Karpas-422 (cell line): ENCODE measurements around the gene ARR3. TPM values are rescaled to one million over a fixed set of nuclear protein-coding genes. Genes with fewer than 3 reads are reported as not detected.

ENCODE experiments used
- DNase-seq: peaks from one replicate; pipeline ENCODE4 v3.0.0-alpha.2; 2015
- H2AFZ ChIP-seq: fragments of 200-600 bp; sonication (generic); 2 replicates; pipeline ENCODE4 v1.6.1; 2014; ENCODE audit warnings: antibody characterized with exemption, low read length, mixed read lengths
- H3K27ac ChIP-seq: fragments of 200-600 bp; sonication (generic); 2 replicates; pipeline ENCODE4 v1.5.1; 2014; ENCODE audit warnings: mild to moderate bottlenecking, low read length, moderate library complexity
- H3K27me3 ChIP-seq: fragments of 200-600 bp; sonication (generic); 2 replicates; pipeline ENCODE4 v1.6.1; 2014; ENCODE audit warnings: low read length, mixed read lengths
- H3K36me3 ChIP-seq: fragments of 200-600 bp; sonication (generic); 2 replicates; pipeline ENCODE4 v1.6.1; 2014; ENCODE audit warnings: low read length, mixed read lengths; ENCODE audit not compliant: insufficient read depth
- H3K4me1 ChIP-seq: fragments of 200-600 bp; sonication (generic); 2 replicates; pipeline ENCODE4 v1.6.1; 2014; ENCODE audit warnings: mild to moderate bottlenecking, low read length, mixed read lengths
- H3K4me2 ChIP-seq: fragments of 200-600 bp; sonication (generic); 2 replicates; pipeline ENCODE4 v1.6.1; 2014; ENCODE audit warnings: low read length, low read depth, mild to moderate bottlenecking; ENCODE audit not compliant: poor library complexity, severe bottlenecking
- H3K4me3 ChIP-seq: fragments of 200-600 bp; sonication (generic); 2 replicates; pipeline ENCODE4 v1.5.1; 2014; ENCODE audit warnings: mild to moderate bottlenecking, antibody characterized with exemption, low read length, mixed read lengths
- H3K79me2 ChIP-seq: fragments of 200-600 bp; sonication (generic); 2 replicates; pipeline ENCODE4 v1.6.1; 2014; ENCODE audit warnings: mild to moderate bottlenecking, low read length, mixed read lengths
- H3K9ac ChIP-seq: fragments of 200-600 bp; sonication (generic); 2 replicates; pipeline ENCODE4 v1.6.0; 2014; ENCODE audit warnings: low read length
- H3K9me2 ChIP-seq: fragments of 200-600 bp; sonication (generic), shearing (Covaris generic); replicated peaks from 2 replicates; pipeline ENCODE4 v1.6.0; 2014; ENCODE audit warnings: mild to moderate bottlenecking, low read length, moderate library complexity; ENCODE audit not compliant: insufficient read depth
- H3K9me3 ChIP-seq: fragments of 300-700, 200-600 bp; sonication (generic); 2 replicates; pipeline ENCODE4 v1.6.1; 2014; ENCODE audit warnings: low read length, mixed read lengths
- H4K20me1 ChIP-seq: fragments of 200-600 bp; sonication (generic); 2 replicates; pipeline ENCODE4 v1.6.1; 2014; ENCODE audit warnings: mild to moderate bottlenecking, antibody characterized with exemption, low read length, low read depth; ENCODE audit not compliant: insufficient read depth
- total RNA-seq: library from RNA; depleted of rRNA; stranded (reverse); fragments of >200 nt; shearing (Covaris generic); gene quantifications from 2 replicates; pipeline ENCODE4 v1.2.3, GENCODE V29; 2014; ENCODE audit warnings: low replicate concordance; rRNA removed

The ARR3 gene
- total RNA-seq = not detected in 2 replicates

DNA sequence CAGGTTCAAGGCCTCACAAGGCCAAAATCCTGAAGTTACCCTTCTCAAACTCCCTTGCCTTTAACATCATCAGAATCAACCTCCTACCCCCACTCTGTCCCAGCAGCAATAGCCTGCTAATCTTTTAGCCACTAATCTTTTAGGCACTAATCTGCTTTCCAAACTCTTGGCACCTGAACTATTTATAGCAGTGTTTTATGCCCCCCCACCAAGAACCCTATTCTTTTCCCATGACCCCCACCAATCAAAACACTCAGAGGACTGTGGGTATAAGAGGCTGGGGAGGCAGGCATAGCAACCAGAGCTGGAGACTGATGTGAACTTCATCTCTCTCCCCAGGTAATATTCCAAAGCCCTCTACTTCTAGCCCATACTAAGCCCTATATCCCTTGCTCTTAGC, at the start of gene ARR3:
Gene ARR3 (plus strand): TSS at position 301 of the 400 bp plus-strand sequence. CDS start 1,052 bp downstream, outside the sequence.
- Histone ChIP-seq H2AFZ (no peak within 1 kb of the TSS), H3K27ac (no peak within 1 kb of the TSS), H3K4me1 (no peaks in the 10 kb centered on the region), H3K79me2 (no peaks in the 10 kb centered on the region), H3K4me2 (no peak within 1 kb of the TSS), H3K9me3 (no peaks in the 10 kb centered on the region), H3K4me3 (no peak within 1 kb of the TSS), H3K9me2 (no peaks in the 10 kb centered on the region), H4K20me1 (no peaks in the 10 kb centered on the region), H3K9ac (no peak within 1 kb of the TSS), H3K27me3 (no peaks in the 10 kb centered on the region), H3K36me3 (no peaks in the 10 kb centered on the region)
- no peak for DNase-seq

DNA sequence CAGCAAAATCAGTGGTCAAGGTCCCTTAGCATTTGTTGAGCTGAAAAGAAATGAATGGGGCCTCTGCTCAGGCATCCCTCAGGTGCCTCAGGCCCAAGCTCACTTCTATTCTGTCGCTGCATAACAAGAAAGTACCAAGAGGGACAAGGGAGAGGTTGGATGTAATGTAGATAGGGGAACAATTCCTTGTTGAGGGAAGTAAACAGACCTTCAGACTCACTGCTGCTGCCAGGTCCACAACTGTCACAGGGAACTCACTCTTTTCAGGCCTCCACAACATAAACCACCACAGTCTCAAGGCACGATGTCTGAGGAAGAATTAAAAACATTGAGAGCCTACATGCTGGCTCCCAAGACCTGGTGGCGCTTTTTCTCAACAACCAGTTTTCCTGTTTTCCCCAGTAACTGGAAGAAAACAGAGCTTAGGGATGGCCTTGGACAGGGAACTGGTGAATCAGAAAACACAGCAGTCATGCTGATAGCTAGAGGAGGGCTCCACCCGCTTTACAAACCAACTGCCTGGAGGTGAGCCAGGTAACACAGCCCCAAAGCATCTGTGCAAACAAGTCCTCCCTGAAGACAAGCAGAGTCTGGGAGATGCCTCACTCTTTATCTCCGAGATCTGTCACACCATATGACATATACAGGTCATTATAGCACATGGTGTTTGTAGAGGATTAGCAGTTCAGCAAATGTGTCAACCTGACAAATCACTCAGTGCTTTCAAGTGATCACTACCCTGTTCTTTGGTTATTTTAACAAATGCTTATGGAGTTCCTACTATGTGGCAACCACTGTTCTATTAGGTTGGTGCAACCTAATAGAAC, 48.0 kb upstream of the ARR3 start:
- no peaks in the 10 kb centered on the region for H3K79me2 ChIP-seq
- no peaks in the 10 kb centered on the region for H3K27me3 ChIP-seq
- H4K20me1 ChIP-seq = no peaks in the 10 kb centered on the region
- no peaks in the 10 kb centered on the region for H3K9me3 ChIP-seq
- no peak overlapping the region for H3K27ac ChIP-seq
- DNase-seq = no peak
- no peaks in the 10 kb centered on the region for H3K4me1 ChIP-seq
- H3K4me3 ChIP-seq = no peak overlapping the region
- no peaks in the 10 kb centered on the region for H3K36me3 ChIP-seq
- H2AFZ ChIP-seq = no peak overlapping the region
- H3K9me2 ChIP-seq = no peaks in the 10 kb centered on the region
- no peak overlapping the region for H3K4me2 ChIP-seq
- H3K9ac ChIP-seq = no peak overlapping the region

DNA sequence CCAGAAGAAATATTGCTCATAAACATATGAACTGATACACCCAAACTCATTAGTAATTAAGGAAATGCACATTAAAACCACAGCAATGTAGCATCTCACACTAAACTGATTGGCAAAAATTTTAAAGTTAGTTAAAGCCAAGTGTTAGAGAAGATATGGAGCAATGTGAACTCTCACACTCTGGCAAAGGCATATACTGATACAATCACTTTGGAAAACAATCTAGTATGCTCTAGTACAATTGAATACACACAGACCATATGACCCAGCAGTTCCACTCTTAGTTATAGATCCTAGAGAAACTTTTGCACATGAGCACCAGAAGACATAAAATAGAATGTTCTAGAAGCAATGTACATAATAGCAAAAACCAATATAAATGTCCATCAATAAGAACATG, 42.1 kb upstream of the ARR3 start:
- no peaks in the 10 kb centered on the region for H3K9me3 ChIP-seq
- no peak overlapping the region for H2AFZ ChIP-seq
- H3K79me2 ChIP-seq = no peaks in the 10 kb centered on the region
- H3K9me2 ChIP-seq = no peaks in the 10 kb centered on the region
- no peak overlapping the region for H3K4me2 ChIP-seq
- H3K36me3 ChIP-seq = no peaks in the 10 kb centered on the region
- no peak overlapping the region for H3K9ac ChIP-seq
- no peak for DNase-seq
- no peaks in the 10 kb centered on the region for H3K27me3 ChIP-seq
- no peaks in the 10 kb centered on the region for H4K20me1 ChIP-seq
- H3K4me3 ChIP-seq = no peak overlapping the region
- no peak overlapping the region for H3K27ac ChIP-seq
- H3K4me1 ChIP-seq = no peaks in the 10 kb centered on the region

DNA sequence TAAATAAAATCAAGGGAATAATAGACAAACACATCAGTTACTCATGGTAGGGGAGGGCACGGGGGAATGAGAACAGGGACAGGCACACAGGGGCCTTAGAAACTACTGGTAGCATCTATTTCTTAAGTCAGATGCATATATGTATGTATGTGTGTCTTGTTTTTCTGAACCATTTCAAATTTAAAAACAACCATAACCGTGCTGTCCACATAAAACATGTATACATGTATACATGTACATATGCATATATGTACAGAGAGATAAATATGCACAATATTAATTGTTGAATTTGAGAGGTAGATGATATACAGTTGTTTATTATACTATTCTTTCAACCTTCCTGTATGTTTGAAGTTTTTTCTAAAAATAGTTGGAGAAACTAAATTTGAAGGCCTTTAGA, 41.4 kb upstream of the ARR3 start:
- Histone ChIP-seq H3K36me3 (no peaks in the 10 kb centered on the region), H3K79me2 (no peaks in the 10 kb centered on the region), H3K27ac (no peak overlapping the region), H3K9me3 (no peaks in the 10 kb centered on the region), H2AFZ (no peak overlapping the region), H3K27me3 (no peaks in the 10 kb centered on the region), H3K4me2 (no peak overlapping the region), H3K9ac (no peak overlapping the region), H3K4me3 (no peak overlapping the region), H3K4me1 (no peaks in the 10 kb centered on the region), H4K20me1 (no peaks in the 10 kb centered on the region), H3K9me2 (no peaks in the 10 kb centered on the region)
- no peak for DNase-seq

DNA sequence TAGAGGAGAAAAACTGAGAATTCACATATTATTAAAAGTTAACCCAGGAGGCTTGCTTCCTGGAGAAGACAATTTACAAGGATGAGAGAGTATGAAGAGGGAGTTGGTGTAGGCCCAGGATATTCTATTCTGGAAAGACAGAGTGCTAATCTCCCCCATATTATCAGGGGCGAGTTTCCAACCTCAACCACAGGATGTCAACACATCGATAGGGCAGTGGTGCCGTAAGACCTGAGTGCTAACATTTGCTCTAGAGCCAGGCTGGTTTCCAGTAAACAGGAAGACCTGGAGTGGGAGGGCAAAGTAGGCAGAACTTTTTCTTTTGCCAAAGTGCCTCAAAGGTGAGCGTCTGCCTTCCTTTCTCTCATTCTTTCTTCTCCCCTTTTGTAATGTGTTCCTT, 36.5 kb upstream of the ARR3 start:
- Histone ChIP-seq H3K4me3 (no peak overlapping the region), H2AFZ (no peak overlapping the region), H3K4me1 (no peaks in the 10 kb centered on the region), H3K27me3 (no peaks in the 10 kb centered on the region), H3K9me2 (no peaks in the 10 kb centered on the region), H3K9ac (no peak overlapping the region), H3K27ac (no peak overlapping the region), H3K79me2 (no peaks in the 10 kb centered on the region), H3K9me3 (no peaks in the 10 kb centered on the region), H4K20me1 (no peaks in the 10 kb centered on the region), H3K36me3 (no peaks in the 10 kb centered on the region), H3K4me2 (no peak overlapping the region)
- no peak for DNase-seq

DNA sequence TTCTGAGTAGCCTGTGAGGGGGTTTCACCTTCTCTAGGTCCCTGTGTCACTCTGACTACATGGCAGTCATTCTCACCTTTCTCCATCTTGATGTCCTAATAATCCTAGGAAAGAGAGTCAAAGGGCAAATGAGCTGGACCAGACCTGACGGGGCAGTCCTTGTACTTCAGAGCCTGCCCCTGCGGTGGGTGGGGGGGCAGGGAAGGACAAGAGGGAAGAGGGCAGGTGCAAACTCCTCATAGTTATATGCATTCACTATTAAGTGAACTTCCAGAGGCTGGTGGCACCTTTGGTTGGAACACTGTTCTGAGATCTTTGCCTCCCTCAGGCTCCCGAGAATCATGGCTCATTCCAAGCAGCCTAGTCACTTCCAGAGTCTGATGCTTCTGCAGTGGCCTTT, 33.8 kb upstream of the ARR3 start, which contains the start of gene AWAT1:
Gene AWAT1 (plus strand): TSS at position 301 of the 400 bp plus-strand sequence. CDS start 41 bp downstream, at position 342.
- no peak within 1 kb of the TSS for H3K4me2 ChIP-seq
- no peak for DNase-seq
- no peaks in the 10 kb centered on the region for H3K36me3 ChIP-seq
- no peak within 1 kb of the TSS for H3K4me3 ChIP-seq
- H3K79me2 ChIP-seq = no peaks in the 10 kb centered on the region
- H3K4me1 ChIP-seq = no peaks in the 10 kb centered on the region
- H2AFZ ChIP-seq = no peak within 1 kb of the TSS
- H3K9me3 ChIP-seq = no peaks in the 10 kb centered on the region
- H3K27ac ChIP-seq = no peak within 1 kb of the TSS
- H3K27me3 ChIP-seq = no peaks in the 10 kb centered on the region
- H4K20me1 ChIP-seq = no peaks in the 10 kb centered on the region
- no peaks in the 10 kb centered on the region for H3K9me2 ChIP-seq
- H3K9ac ChIP-seq = no peak within 1 kb of the TSS

DNA sequence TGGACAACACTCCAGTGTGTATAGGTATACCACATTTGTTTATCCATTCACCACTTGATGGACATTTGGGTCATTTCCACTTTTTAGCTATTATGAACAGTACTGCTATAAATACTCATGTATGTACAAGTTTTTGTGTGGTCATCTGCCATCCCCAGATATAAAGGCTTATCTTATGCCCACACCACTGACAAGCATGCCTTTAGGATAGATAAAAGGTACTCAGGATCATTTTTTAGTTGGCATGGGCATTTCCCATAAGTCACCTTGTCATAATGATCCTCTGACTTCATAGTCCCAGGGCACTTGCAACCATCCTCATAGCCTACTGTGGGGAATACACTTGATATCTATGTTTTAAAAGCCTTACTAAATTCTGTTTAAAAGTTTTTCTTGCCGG, 27.4 kb upstream of the ARR3 start:
- DNase-seq = no peak
- H3K27me3 ChIP-seq = no peaks in the 10 kb centered on the region
- no peak overlapping the region for H3K27ac ChIP-seq
- H4K20me1 ChIP-seq = no peaks in the 10 kb centered on the region
- H3K79me2 ChIP-seq = no peaks in the 10 kb centered on the region
- H3K4me2 ChIP-seq = no peak overlapping the region
- no peaks in the 10 kb centered on the region for H3K36me3 ChIP-seq
- H3K9me3 ChIP-seq = no peaks in the 10 kb centered on the region
- H3K9ac ChIP-seq = no peak overlapping the region
- no peak overlapping the region for H2AFZ ChIP-seq
- no peaks in the 10 kb centered on the region for H3K9me2 ChIP-seq
- no peak overlapping the region for H3K4me3 ChIP-seq
- no peaks in the 10 kb centered on the region for H3K4me1 ChIP-seq

DNA sequence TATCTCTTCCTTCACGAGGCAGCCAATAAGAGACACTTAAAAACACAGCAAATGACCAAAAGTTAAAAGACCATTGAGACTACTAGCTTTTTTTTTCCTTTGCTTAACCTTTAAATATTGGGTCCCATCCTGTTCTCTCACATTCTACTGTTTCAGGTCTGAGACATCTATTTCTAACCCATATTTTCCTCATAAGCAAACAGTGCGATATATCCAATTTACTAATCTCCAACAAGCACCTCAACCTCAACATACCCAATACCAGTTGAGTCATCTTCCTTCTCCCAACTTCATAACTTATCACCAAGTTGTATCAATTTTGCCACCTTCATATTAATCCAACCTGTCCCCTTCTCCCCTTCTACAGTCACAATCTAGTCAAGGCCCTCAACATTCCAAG, 26.6 kb upstream of the ARR3 start:
- DNase-seq = no peak
- no peaks in the 10 kb centered on the region for H4K20me1 ChIP-seq
- H3K27me3 ChIP-seq = no peaks in the 10 kb centered on the region
- no peaks in the 10 kb centered on the region for H3K36me3 ChIP-seq
- no peak overlapping the region for H3K9ac ChIP-seq
- no peaks in the 10 kb centered on the region for H3K9me2 ChIP-seq
- no peaks in the 10 kb centered on the region for H3K9me3 ChIP-seq
- H3K4me2 ChIP-seq = no peak overlapping the region
- no peak overlapping the region for H2AFZ ChIP-seq
- no peaks in the 10 kb centered on the region for H3K79me2 ChIP-seq
- no peak overlapping the region for H3K27ac ChIP-seq
- H3K4me3 ChIP-seq = no peak overlapping the region
- no peaks in the 10 kb centered on the region for H3K4me1 ChIP-seq
